GM21381 (cell line): ENCODE measurements around the gene AP3S2.
"Not testable (repeated sequence)": the region's sequence is repeated elsewhere in the genome, so short reads cannot be mapped to it uniquely, and the experiment has no call there.

ENCODE experiments used
- ATAC-seq: cut with Tn5 transposase; IDR thresholded peaks from one replicate; pipeline ENCODE4 v1.9.1; 2021; ENCODE audit warnings: mild to moderate bottlenecking, moderate library complexity; ENCODE audit not compliant: unreplicated experiment

Gene AP3S2

GRCh38 chr15:89802986-89803824 lies 90.6 kb downstream of the AP3S2 start:
- ATAC-seq = no peak

DNA sequence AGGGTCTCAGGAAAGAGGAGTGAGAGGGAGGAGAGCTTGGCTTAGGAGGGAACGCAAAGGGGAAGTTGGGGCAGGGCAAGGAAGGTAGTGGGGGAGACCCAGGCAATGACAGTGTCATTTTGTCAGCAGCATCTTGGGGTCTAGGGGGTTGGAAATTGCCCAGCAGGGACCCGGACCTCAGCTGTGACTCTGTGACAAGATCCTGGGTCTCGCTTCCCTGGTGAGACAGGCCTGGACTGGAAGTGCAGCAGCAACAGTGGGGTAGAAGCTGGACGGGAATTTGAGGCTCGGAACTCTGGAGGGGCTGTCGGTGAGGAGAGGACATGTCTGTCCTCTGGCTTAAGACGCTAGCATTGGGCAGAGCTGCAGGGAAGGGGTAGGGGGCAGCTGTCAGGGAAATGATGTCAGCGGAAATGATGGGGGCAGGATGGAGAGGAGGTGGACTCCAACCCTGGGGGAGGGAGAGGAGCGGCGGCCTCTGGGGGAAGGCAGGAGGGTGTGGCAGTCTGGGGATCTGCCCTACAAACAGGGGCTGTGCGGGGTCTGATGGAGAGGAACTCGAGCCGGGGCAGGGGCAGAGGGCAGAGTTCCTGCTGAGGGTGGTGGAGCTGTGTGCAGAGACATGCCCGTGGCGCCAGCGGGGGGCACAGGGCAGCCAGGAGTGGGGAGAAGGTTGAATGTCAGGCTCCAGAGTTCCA lies 91.4 kb downstream of the AP3S2 start:
- ATAC-seq = no peak

GRCh38 chr15:89801471-89802195 lies 92.2 kb downstream of the AP3S2 start:
- no peak for ATAC-seq

DNA sequence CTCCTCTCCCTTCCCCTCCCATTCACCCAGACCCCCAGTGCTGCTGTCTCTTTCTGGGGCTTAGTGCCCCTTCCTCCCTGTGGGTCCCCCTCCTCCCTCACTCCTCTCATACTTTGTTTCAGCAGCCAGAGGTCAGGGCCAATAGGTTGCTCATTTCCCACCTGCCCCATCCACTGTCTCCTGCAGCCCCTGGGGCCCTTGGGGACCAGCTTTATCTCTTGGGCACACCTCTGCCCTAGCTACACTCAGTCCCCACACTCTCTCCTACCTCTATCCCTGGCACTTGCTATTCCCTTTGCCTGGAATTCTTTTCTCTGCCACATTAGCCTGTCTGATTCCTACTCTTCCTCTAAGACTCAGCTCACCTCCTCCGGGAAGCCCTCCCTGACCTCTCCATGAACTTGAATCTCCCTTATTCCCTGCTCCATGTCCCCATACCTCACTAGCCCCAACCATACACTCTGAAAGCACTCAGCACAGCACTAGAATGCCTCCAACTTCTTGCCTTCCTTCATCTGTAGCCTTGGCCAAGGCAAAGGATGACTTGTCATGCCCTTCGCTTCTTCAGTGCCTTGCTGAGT lies 93.8 kb downstream of the AP3S2 start:
- no peak for ATAC-seq

GRCh38 chr15:89799011-89799911 lies 94.5 kb downstream of the AP3S2 start:
- ATAC-seq = no peak

- no peak for ATAC-seq
Observed at GRCh38 chr15:89797678-89798201, 96.1 kb downstream of the AP3S2 start.

GRCh38 chr15:89795996-89796395 lies 97.8 kb downstream of the AP3S2 start:
- no peak for ATAC-seq

GRCh38 chr15:89794627-89795241 lies 99.1 kb downstream of the AP3S2 start:
- no peak for ATAC-seq

DNA sequence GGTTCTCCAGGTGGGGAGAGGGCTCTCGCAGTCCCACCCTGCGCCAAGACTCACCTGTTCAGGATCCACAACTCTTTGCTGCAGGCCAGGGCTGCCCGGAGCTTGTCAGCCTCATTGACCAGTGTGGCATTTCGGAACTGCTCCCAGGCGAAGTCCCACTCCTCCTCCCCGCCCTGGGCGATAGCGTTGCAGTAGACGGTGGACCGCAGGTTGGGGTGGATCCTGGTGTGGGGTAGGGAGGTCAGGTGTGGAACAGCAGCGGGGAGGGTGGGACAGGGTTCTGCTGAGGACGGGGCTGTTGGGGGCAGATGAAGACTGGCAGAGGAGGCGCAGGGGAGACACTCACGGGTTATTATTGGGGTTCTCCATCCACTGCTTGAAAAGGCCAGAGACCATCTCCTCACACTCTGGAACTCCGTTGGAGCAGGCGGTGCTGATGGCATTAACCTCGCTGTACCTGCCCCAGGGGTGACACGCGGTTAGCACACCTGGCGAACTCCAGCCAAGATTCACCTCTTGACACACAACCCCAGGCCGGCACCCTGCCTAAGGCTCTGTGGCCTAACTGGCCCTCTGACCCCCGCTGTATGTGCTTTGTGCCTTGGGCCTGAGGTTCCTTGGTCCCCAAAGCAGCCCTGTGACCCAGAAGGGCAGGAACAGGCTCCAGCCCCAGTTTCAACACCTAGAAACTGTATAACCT lies 101.5 kb downstream of the AP3S2 start:
- no peak for ATAC-seq

DNA sequence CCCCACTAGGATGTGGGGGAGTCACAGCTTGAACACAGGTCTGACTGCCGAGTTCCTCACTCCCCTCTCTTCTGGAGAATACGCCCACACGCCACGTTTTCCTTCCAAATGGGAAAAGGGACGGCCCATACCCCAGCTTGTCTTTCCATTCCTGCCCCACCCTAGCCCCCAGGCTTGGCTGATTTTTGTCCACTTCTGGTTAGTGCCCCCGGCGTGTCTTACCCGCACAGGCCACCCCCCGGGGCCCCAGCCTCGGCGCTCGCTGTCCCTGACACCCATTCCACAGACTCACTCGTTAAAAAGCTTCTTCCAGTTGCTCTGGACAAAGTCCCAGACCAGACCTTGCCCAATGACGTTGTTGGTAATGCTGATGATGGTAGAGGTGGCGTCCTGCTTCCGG lies 103.1 kb downstream of the AP3S2 start:
- ATAC-seq = no peak

GRCh38 chr15:89790206-89790605 lies 103.6 kb downstream of the AP3S2 start:
- ATAC-seq = no peak

GRCh38 chr15:89788585-89788984 lies 105.2 kb downstream of the AP3S2 start:
- ATAC-seq = not testable (repeated sequence)

GRCh38 chr15:89787944-89788343 lies 105.8 kb downstream of the AP3S2 start:
- ATAC-seq = no peak

DNA sequence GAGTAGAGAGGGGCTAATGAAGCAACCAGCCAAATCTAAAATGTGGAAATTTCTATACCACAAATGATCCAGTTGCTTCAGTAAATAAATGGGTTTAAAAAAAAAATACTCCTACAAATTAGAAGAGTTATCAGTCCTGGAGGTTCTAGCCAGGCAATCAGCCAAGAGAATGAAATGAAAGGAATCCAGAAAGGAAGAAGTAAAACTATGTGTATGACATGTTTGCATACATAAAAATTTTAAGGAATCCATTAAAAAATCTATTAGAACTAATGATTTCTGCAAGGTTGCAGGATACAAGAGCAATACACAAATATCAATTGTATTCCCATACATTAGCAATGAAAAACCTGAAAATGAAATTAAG lies 108.0 kb downstream of the AP3S2 start:
- no peak for ATAC-seq

DNA sequence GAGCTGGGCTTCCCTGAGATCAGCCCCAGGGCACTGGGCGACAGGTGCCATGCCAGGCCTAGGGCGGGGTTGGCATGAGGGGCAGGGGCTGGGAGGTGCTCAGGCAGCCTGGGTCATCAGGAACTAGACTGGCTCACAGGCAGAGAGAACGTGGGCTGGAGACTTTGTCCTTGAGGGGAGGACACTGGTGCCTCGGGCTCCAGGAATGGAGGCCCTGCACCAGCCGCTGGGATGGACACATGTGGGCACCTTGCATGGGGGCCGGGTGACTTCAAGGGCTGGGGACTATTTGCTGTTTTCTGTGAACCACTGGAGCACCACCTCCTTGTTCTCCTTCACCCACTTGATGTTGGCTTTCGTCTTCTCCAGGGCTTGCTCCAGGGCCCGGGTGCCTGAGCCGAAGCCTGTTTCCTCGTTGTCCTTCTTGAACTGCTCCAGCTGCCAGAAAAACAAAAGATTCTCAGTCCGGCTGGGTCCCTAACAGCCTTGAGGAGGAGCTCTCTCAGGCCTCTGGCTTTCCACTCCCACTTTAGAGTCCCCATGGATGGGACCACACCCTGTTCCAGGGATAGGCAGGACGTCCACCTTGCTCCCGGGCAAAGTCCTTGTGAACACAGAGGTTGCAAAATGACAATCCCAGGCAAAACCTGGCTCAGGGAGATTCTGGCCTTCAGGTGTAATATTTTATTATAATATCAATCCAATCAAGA lies 108.6 kb downstream of the AP3S2 start:
- ATAC-seq = no peak

- ATAC-seq = no peak
Observed at GRCh38 chr15:89784686-89784960, 109.2 kb downstream of the AP3S2 start.

DNA sequence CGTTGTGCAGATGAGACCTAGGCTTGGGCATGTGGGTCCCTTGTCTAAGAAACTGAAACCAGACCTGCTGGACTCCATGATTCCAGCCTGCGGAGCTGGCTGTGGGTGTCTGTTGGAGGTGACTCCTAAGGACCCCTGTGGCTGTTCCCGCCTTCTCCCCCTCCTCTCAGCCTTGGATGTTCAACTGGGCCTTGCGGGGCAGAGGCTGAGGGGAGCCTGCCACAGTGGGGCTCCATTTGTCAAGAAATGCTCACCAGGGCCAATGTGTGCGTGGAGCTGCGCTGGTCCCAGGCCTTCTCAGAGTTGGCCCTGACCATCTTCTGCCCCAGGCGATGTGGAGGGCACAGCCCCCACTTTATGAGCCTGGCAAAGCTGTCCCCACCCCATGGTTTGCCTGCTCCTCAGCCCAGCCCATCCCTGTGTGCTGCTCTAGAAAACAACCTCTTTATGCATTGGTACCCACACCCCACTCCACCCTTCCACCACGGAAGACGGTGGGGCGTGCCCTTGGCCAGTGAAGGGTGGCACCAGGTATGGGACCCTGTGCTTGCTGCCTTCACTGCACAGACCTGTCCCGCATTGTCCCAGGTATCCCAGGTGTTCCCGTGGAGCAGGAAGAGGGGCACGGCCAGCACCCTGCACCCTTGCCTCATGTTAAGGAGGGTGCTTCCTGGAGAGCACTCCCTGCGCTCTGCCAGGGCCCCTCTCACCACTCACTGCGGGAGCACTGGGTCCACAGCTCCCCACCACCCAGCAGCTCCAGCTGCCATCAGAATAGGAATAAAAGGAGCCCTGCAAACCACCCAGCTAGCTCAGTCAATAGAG lies 109.7 kb downstream of the AP3S2 start:
- no peak for ATAC-seq
